ENCODE data around the gene NEDD1.

The NEDD1 gene
- 43.0 to 66.1 (median 57.6) reads per million in 3 donors for total RNA-seq

- H3K27ac ChIP-seq (ENCODE audit: insufficient read depth, low read length, poor library complexity, severe bottlenecking), result peak within 1 kb of the TSS; percentile 99
- peak; percentile 66 to 80 (median 70) for DNase-seq
- H3K4me1 ChIP-seq (ENCODE audit: control insufficient read depth, insufficient read depth, low read length, poor library complexity, severe bottlenecking), result no peaks in the 10 kb centered on the region
- H3K36me3 ChIP-seq (ENCODE audit: control insufficient read depth, insufficient read depth, low read length), result no peaks in the 10 kb centered on the region
- no peaks in the 10 kb centered on the region for H3K27me3 ChIP-seq (replicated peaks; ENCODE audit: control insufficient read depth, insufficient read depth, low read length, poor library complexity, severe bottlenecking)
- H3K9me3 ChIP-seq (ENCODE audit: control insufficient read depth, low read length), result no peaks in the 10 kb centered on the region
- H3K4me3 ChIP-seq (ENCODE audit: insufficient read depth, low read depth, low read length, poor library complexity, severe bottlenecking), result peak within 1 kb of the TSS; percentile 97
Measured at GRCh38 chr12:96906849-96907670, at the start of gene NEDD1. Gene NEDD1, plus strand, starts transcription at chr12:96907257. Its CDS starts 2,503 bp downstream, at chr12:96909760.

DNA sequence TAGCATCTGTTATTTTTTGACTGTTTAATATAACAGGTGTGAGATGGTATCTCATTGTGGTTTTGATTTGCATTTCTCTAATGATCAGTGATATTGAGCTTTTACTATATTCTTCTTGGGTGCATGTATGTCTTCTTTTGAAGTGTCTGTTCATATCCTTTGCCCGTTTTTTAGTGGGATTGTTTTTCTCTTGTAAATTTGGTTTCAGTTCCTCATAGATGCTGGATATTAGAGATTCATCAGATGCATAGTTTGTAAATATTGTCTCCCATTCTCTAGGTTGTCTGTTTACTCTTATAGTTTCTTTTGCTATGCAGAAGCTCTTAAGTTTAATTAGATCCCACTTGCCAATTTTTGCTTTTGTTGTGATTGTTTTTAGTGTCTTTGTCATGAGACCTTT is 48.9 kb upstream of the NEDD1 start:
- H3K4me1 ChIP-seq (ENCODE audit: control insufficient read depth, insufficient read depth, low read length, poor library complexity, severe bottlenecking), result no peaks in the 10 kb centered on the region
- no peaks in the 10 kb centered on the region for H3K27me3 ChIP-seq (replicated peaks; ENCODE audit: control insufficient read depth, insufficient read depth, low read length, poor library complexity, severe bottlenecking)
- H3K9me3 ChIP-seq (ENCODE audit: control insufficient read depth, low read length), result no peaks in the 10 kb centered on the region
- no peaks in the 10 kb centered on the region for H3K36me3 ChIP-seq (ENCODE audit: control insufficient read depth, insufficient read depth, low read length)
- no peak for DNase-seq
- no peak overlapping the region for H3K27ac ChIP-seq (ENCODE audit: insufficient read depth, low read length, poor library complexity, severe bottlenecking)
- H3K4me3 ChIP-seq (ENCODE audit: insufficient read depth, low read depth, low read length, poor library complexity, severe bottlenecking), result no peak overlapping the region

- DNase-seq, result no peak
- Histone ChIP-seq H3K36me3 (ENCODE audit: control insufficient read depth, insufficient read depth, low read length) (no peaks in the 10 kb centered on the region), H3K27me3 (replicated peaks; ENCODE audit: control insufficient read depth, insufficient read depth, low read length, poor library complexity, severe bottlenecking) (no peaks in the 10 kb centered on the region), H3K27ac (ENCODE audit: insufficient read depth, low read length, poor library complexity, severe bottlenecking) (no peak overlapping the region), H3K4me1 (ENCODE audit: control insufficient read depth, insufficient read depth, low read length, poor library complexity, severe bottlenecking) (no peaks in the 10 kb centered on the region), H3K4me3 (ENCODE audit: insufficient read depth, low read depth, low read length, poor library complexity, severe bottlenecking) (no peak overlapping the region), H3K9me3 (ENCODE audit: control insufficient read depth, low read length) (no peaks in the 10 kb centered on the region)
Measured at GRCh38 chr12:96861656-96862055, 45.4 kb upstream of the NEDD1 start.

- Histone ChIP-seq H3K9me3 (ENCODE audit: control insufficient read depth, low read length) (no peaks in the 10 kb centered on the region), H3K4me3 (ENCODE audit: insufficient read depth, low read depth, low read length, poor library complexity, severe bottlenecking) (no peak overlapping the region), H3K27me3 (replicated peaks; ENCODE audit: control insufficient read depth, insufficient read depth, low read length, poor library complexity, severe bottlenecking) (no peaks in the 10 kb centered on the region), H3K27ac (ENCODE audit: insufficient read depth, low read length, poor library complexity, severe bottlenecking) (no peak overlapping the region), H3K4me1 (ENCODE audit: control insufficient read depth, insufficient read depth, low read length, poor library complexity, severe bottlenecking) (no peaks in the 10 kb centered on the region), H3K36me3 (ENCODE audit: control insufficient read depth, insufficient read depth, low read length) (no peaks in the 10 kb centered on the region)
- DNase-seq, result no peak
Measured at GRCh38 chr12:96862326-96862725, 44.7 kb upstream of the NEDD1 start.

- Histone ChIP-seq H3K27ac (ENCODE audit: insufficient read depth, low read length, poor library complexity, severe bottlenecking) (no peak overlapping the region), H3K36me3 (ENCODE audit: control insufficient read depth, insufficient read depth, low read length) (no peaks in the 10 kb centered on the region), H3K4me1 (ENCODE audit: control insufficient read depth, insufficient read depth, low read length, poor library complexity, severe bottlenecking) (no peaks in the 10 kb centered on the region), H3K4me3 (ENCODE audit: insufficient read depth, low read depth, low read length, poor library complexity, severe bottlenecking) (no peak overlapping the region), H3K9me3 (ENCODE audit: control insufficient read depth, low read length) (no peaks in the 10 kb centered on the region), H3K27me3 (replicated peaks; ENCODE audit: control insufficient read depth, insufficient read depth, low read length, poor library complexity, severe bottlenecking) (no peaks in the 10 kb centered on the region)
- DNase-seq, result no peak
Measured at GRCh38 chr12:96864335-96864734, 42.7 kb upstream of the NEDD1 start.

DNA sequence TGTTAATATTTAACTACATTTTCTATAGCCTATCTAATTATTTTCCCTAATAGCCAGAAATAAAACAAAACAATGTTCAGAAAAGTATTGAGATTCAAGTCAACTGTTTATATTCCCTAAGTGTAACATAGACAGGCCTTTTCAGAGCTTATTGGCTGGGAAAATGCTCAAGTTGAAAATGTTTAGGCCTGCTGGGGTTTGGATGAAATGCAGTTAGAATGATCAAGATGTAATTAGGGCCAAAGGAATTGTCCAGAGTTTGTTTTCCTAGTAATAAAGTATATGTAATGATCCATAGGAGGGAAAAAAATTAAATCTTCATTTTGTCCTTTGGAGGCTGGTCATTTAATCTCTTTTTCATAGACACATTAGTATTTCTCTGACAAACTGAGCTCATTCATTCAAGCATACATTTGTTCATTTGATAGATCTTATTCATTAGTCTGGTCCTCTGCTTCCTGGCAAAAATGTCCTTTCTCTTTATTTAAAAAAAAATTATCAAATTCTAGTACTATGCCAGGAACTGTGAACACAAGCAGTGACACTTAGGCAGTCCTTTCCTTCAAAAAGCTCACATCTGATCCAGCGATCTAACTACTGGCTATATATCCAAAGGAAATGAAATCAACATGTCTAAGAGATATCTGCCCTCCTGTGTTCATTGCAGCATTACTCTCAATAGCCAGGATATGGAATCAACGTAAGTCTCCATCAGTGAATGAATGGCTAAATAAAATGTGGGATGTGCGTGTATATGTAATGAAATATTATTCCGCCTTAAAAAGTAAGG is 40.1 kb upstream of the NEDD1 start:
- no peak overlapping the region for H3K4me3 ChIP-seq (ENCODE audit: insufficient read depth, low read depth, low read length, poor library complexity, severe bottlenecking)
- H3K4me1 ChIP-seq (ENCODE audit: control insufficient read depth, insufficient read depth, low read length, poor library complexity, severe bottlenecking), result no peaks in the 10 kb centered on the region
- DNase-seq, result no peak
- no peaks in the 10 kb centered on the region for H3K36me3 ChIP-seq (ENCODE audit: control insufficient read depth, insufficient read depth, low read length)
- H3K27ac ChIP-seq (ENCODE audit: insufficient read depth, low read length, poor library complexity, severe bottlenecking), result no peak overlapping the region
- no peaks in the 10 kb centered on the region for H3K27me3 ChIP-seq (replicated peaks; ENCODE audit: control insufficient read depth, insufficient read depth, low read length, poor library complexity, severe bottlenecking)
- H3K9me3 ChIP-seq (ENCODE audit: control insufficient read depth, low read length), result no peaks in the 10 kb centered on the region

DNA sequence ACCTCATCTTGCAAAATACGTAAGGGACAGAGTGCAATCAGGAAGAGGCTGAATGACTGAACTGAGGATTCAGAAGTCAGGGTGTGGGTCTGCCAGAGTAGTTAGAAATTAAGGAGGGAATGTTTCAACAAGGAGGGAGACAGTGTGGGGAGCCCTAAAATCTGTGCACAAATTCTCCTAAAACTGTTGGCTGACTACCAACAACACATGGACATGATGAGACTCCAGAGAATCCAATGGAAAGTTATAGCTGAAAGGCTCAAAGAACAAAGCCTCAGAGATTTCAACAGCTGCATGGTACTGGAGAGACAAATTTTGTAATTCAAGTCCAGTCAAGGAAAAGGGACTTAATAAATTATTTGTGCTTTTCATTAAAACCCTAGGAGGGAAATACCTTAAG is 36.1 kb upstream of the NEDD1 start:
- H3K27me3 ChIP-seq (replicated peaks; ENCODE audit: control insufficient read depth, insufficient read depth, low read length, poor library complexity, severe bottlenecking), result no peaks in the 10 kb centered on the region
- H3K4me1 ChIP-seq (ENCODE audit: control insufficient read depth, insufficient read depth, low read length, poor library complexity, severe bottlenecking), result no peaks in the 10 kb centered on the region
- DNase-seq, result no peak
- no peak overlapping the region for H3K4me3 ChIP-seq (ENCODE audit: insufficient read depth, low read depth, low read length, poor library complexity, severe bottlenecking)
- no peak overlapping the region for H3K27ac ChIP-seq (ENCODE audit: insufficient read depth, low read length, poor library complexity, severe bottlenecking)
- H3K9me3 ChIP-seq (ENCODE audit: control insufficient read depth, low read length), result no peaks in the 10 kb centered on the region
- H3K36me3 ChIP-seq (ENCODE audit: control insufficient read depth, insufficient read depth, low read length), result no peaks in the 10 kb centered on the region

DNA sequence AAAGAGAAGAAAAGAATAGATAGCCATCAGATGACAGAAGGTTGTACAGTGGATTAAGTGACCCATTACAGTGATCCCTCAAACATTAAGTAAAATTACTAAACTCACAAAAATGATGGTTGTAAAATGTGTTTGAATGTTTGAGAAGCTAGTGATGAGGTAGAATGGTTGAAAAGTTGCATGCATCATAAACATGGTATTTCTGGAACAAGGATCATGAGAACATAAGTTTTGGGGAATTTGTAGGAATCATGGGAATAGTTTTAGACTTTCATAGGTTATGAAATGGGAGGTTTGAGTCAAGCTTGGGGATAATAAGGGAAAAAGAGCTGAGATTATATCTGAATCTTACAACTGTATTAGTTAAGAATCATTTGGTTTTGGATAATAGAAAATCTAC is 34.1 kb upstream of the NEDD1 start:
- H3K36me3 ChIP-seq (ENCODE audit: control insufficient read depth, insufficient read depth, low read length), result no peaks in the 10 kb centered on the region
- H3K27ac ChIP-seq (ENCODE audit: insufficient read depth, low read length, poor library complexity, severe bottlenecking), result no peak overlapping the region
- H3K4me3 ChIP-seq (ENCODE audit: insufficient read depth, low read depth, low read length, poor library complexity, severe bottlenecking), result no peak overlapping the region
- no peaks in the 10 kb centered on the region for H3K9me3 ChIP-seq (ENCODE audit: control insufficient read depth, low read length)
- H3K4me1 ChIP-seq (ENCODE audit: control insufficient read depth, insufficient read depth, low read length, poor library complexity, severe bottlenecking), result no peaks in the 10 kb centered on the region
- no peaks in the 10 kb centered on the region for H3K27me3 ChIP-seq (replicated peaks; ENCODE audit: control insufficient read depth, insufficient read depth, low read length, poor library complexity, severe bottlenecking)
- no peak for DNase-seq

DNA sequence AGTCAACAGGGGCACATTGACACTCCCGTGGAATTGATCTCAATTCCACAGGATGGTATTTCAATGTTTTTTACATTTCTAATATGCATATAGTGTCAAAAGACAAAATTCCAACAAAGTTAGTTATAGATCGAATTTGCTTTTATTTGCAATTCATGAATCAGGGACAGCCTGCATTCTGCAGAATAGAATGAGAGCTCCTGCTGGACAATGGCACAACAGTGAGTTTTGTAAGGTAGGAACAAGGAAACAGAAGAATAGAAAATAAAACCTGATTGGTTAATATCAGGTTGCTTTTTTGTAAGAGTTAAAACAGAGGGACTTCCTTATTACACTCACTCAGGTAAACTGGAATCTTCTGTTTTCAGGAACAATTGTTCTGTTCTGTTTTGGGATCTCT is 32.8 kb upstream of the NEDD1 start:
- H3K36me3 ChIP-seq (ENCODE audit: control insufficient read depth, insufficient read depth, low read length), result no peaks in the 10 kb centered on the region
- H3K27ac ChIP-seq (ENCODE audit: insufficient read depth, low read length, poor library complexity, severe bottlenecking), result no peak overlapping the region
- no peak overlapping the region for H3K4me3 ChIP-seq (ENCODE audit: insufficient read depth, low read depth, low read length, poor library complexity, severe bottlenecking)
- no peaks in the 10 kb centered on the region for H3K4me1 ChIP-seq (ENCODE audit: control insufficient read depth, insufficient read depth, low read length, poor library complexity, severe bottlenecking)
- H3K27me3 ChIP-seq (replicated peaks; ENCODE audit: control insufficient read depth, insufficient read depth, low read length, poor library complexity, severe bottlenecking), result no peaks in the 10 kb centered on the region
- H3K9me3 ChIP-seq (ENCODE audit: control insufficient read depth, low read length), result no peaks in the 10 kb centered on the region
- DNase-seq, result no peak

DNA sequence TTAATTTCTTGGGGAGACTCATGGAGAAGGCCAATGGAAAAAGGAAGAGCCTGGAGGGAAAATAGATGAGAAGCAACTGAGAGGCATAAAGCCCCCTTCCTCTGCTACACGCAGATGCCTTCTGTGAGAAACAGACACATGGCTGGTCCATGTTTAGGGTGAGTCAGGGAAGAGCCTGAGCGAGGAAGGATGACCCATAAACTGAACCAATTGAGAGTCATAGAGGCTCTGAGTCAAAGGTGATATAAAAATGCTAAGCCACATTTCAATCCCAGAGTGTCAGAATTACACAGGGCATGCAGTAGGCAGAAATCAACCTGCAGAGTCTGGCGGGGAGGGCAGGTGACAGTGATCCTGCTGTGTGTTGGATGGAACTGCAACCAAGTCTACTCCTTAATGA is 30.1 kb upstream of the NEDD1 start:
- Histone ChIP-seq H3K9me3 (ENCODE audit: control insufficient read depth, low read length) (no peaks in the 10 kb centered on the region), H3K4me1 (ENCODE audit: control insufficient read depth, insufficient read depth, low read length, poor library complexity, severe bottlenecking) (no peaks in the 10 kb centered on the region), H3K27me3 (replicated peaks; ENCODE audit: control insufficient read depth, insufficient read depth, low read length, poor library complexity, severe bottlenecking) (no peaks in the 10 kb centered on the region), H3K36me3 (ENCODE audit: control insufficient read depth, insufficient read depth, low read length) (no peaks in the 10 kb centered on the region), H3K27ac (ENCODE audit: insufficient read depth, low read length, poor library complexity, severe bottlenecking) (no peak overlapping the region), H3K4me3 (ENCODE audit: insufficient read depth, low read depth, low read length, poor library complexity, severe bottlenecking) (no peak overlapping the region)
- no peak for DNase-seq

Measured in effector memory CD4-positive, alpha-beta T cell (primary cell).